Esophagus squamous epithelium (tissue), 4 donors: ENCODE measurements around the gene CCDC122.

ENCODE experiments used
- POLR2A ChIP-seq, 4 donors: fragments of 450-650 bp; IDR thresholded peaks; one replicate each; pipeline ENCODE4 v1.6.1; 2017; ENCODE audit warnings: antibody characterized with exemption in 4 of 4, mild to moderate bottlenecking in 4 of 4, moderate library complexity in 3 of 4
- TF ChIP-seq, protein P1 (sequence below), 6 experiments: fragments of 450-650 bp in 4 of 6; fragments of 200-600 bp in 2 of 6; sonication (generic) in 2 of 6; IDR thresholded peaks; one replicate each; pipeline ENCODE4 v1.5.1; 2016 to 2019; ENCODE audit warnings: antibody characterized with exemption in 6 of 6, mild to moderate bottlenecking in 4 of 6, moderate library complexity in 4 of 6

DNA sequence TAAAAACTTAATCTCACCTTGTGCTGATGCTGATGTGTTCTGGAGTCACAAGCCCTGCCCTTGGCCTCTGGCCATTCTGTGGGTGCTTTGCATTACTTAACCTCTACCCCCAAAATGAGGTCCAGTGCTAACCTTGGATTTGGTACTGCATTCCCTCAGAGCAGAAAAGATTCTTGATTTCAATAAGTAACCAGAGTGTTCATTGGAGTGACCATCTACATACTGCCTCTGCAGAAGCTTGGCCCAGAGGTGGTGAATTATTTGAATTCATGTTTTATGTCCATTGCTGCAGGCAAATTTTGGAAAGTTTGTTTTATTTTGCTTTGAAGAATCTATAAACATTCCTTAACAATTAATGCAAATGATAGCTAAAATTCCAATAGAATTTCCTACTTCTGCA lies 85.1 kb downstream of the CCDC122 start:
- TF ChIP-seq POLR2A (IDR thresholded peaks at IDR 0.05) = no peak
- TF ChIP-seq, protein P1, sequence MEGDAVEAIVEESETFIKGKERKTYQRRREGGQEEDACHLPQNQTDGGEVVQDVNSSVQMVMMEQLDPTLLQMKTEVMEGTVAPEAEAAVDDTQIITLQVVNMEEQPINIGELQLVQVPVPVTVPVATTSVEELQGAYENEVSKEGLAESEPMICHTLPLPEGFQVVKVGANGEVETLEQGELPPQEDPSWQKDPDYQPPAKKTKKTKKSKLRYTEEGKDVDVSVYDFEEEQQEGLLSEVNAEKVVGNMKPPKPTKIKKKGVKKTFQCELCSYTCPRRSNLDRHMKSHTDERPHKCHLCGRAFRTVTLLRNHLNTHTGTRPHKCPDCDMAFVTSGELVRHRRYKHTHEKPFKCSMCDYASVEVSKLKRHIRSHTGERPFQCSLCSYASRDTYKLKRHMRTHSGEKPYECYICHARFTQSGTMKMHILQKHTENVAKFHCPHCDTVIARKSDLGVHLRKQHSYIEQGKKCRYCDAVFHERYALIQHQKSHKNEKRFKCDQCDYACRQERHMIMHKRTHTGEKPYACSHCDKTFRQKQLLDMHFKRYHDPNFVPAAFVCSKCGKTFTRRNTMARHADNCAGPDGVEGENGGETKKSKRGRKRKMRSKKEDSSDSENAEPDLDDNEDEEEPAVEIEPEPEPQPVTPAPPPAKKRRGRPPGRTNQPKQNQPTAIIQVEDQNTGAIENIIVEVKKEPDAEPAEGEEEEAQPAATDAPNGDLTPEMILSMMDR (IDR thresholded peaks at IDR 0.05) = no peak
